SK-N-MC (cell line): ENCODE results near the gene EWSR1.

Source experiments
- EZH2 ChIP-seq: fragments of 200-600 bp; sonication (generic); IDR thresholded peaks from one replicate; pipeline ENCODE4 v1.6.1; 2017; ENCODE audit warnings: antibody characterized with exemption
- POLR2AphosphoS5 ChIP-seq: IDR thresholded peaks from 2 replicates; pipeline ENCODE4 v1.6.1; 2012; ENCODE audit warnings: mild to moderate bottlenecking, low read depth, low read length, borderline replicate concordance

GRCh38 chr22:29224859-29225410 lies 43.1 kb upstream of the EWSR1 start:
- TF ChIP-seq POLR2AphosphoS5: no peak
- TF ChIP-seq EZH2: no peak
